Naive thymus-derived CD4-positive, alpha-beta T cell (primary cell): Measurements from ENCODE around the gene ITGA3. TPM values are rescaled to one million over a fixed set of nuclear protein-coding genes. Genes with fewer than 3 reads are reported as not detected.
A peak's percentile ranks its signal among the peaks of the same experiment; 100 is the strongest.

Experiments
- ATAC-seq: fragments of 150-1000 bp; cut with Tn5 transposase; 2 replicates; pipeline ENCODE4 v1.10.0; 2021; ENCODE audit warnings: mild to moderate bottlenecking, moderate library complexity
- CTCF ChIA-PET: fragments of 350-600 bp; sonication (Branson Sonifier 250); formaldehyde crosslinking; loops from one replicate; lab custom pipeline; 2021; ENCODE audit warnings: antibody characterized with exemption; lab: Charles Lee
- POLR2A ChIA-PET: fragments of 350-600 bp; sonication (Branson Sonifier 250); formaldehyde crosslinking; loops from one replicate; lab custom pipeline; 2021; ENCODE audit warnings: antibody characterized with exemption, inconsistent platforms; lab: Charles Lee
- DNase-seq, 9 donors: peaks; one replicate each; pipeline versions ENCODE4 v3.0.0 to v3.0.0-alpha.2; 2020 to 2022; ENCODE audit warnings: mixed read lengths in 1 of 9
- H3K27ac ChIP-seq: one replicate; pipeline ENCODE4 v1.7.0; 2013; ENCODE audit warnings: mild to moderate bottlenecking, low read depth, low read length, moderate library complexity
- H3K27me3 ChIP-seq, 2 donors: one replicate each; pipeline ENCODE4 v1.7.0; 2013; ENCODE audit warnings: low read length in 2 of 2, mild to moderate bottlenecking in 2 of 2, moderate library complexity in 2 of 2; ENCODE audit not compliant: control insufficient read depth in 2 of 2, insufficient read depth in 2 of 2
- H3K36me3 ChIP-seq, 3 experiments: 1 replicate in 2 of 3; 2 replicates in 1 of 3; pipeline ENCODE4 v1.7.0; 2013; ENCODE audit warnings: low read length in 3 of 3, mild to moderate bottlenecking in 3 of 3, moderate library complexity in 1 of 3; ENCODE audit not compliant: insufficient read depth in 3 of 3, control insufficient read depth in 2 of 3
- H3K4me1 ChIP-seq, 2 donors: one replicate each; pipeline ENCODE4 v1.7.0; 2013; ENCODE audit warnings: low read length in 2 of 2, mild to moderate bottlenecking in 2 of 2, moderate library complexity in 1 of 2; ENCODE audit not compliant: control insufficient read depth in 2 of 2, insufficient read depth in 2 of 2
- H3K4me3 ChIP-seq: 2 replicates; pipeline ENCODE4 v1.7.0; 2013; ENCODE audit warnings: mild to moderate bottlenecking, low read length
- H3K9me3 ChIP-seq, 3 experiments: 1 replicate in 2 of 3; 2 replicates in 1 of 3; pipeline ENCODE4 v1.7.0; 2013; ENCODE audit warnings: low read length in 3 of 3; ENCODE audit not compliant: control insufficient read depth in 2 of 3
- H3K27ac Mint-ChIP-seq, 9 donors: one replicate each; pipeline ENCODE4 v1.8.0; 2020 to 2022; ENCODE audit warnings: mixed read lengths in 9 of 9, mild to moderate bottlenecking in 8 of 9, moderate library complexity in 5 of 9, inconsistent platforms in 2 of 9
- H3K27me3 Mint-ChIP-seq, 5 donors: one replicate each; pipeline ENCODE4 v1.8.0; 2021 to 2022; ENCODE audit warnings: mixed read lengths in 5 of 5, mild to moderate bottlenecking in 1 of 5
- H3K36me3 Mint-ChIP-seq, 5 donors: one replicate each; pipeline ENCODE4 v1.8.0; 2020 to 2022; ENCODE audit warnings: mixed read lengths in 5 of 5, mild to moderate bottlenecking in 3 of 5, inconsistent platforms in 1 of 5
- H3K4me1 Mint-ChIP-seq, 7 donors: one replicate each; pipeline ENCODE4 v1.8.0; 2020 to 2022; ENCODE audit warnings: mixed read lengths in 7 of 7, mild to moderate bottlenecking in 3 of 7, inconsistent platforms in 1 of 7
- H3K4me3 Mint-ChIP-seq, 10 donors: one replicate each; pipeline ENCODE4 v1.8.0; 2020 to 2022; ENCODE audit warnings: mild to moderate bottlenecking in 10 of 10, mixed read lengths in 10 of 10, moderate library complexity in 6 of 10, inconsistent platforms in 2 of 10
- H3K9me3 Mint-ChIP-seq, 11 donors: one replicate each; pipeline ENCODE4 v1.8.0; 2020 to 2022; ENCODE audit warnings: mixed read lengths in 11 of 11, mild to moderate bottlenecking in 4 of 11, inconsistent platforms in 1 of 11, moderate library complexity in 1 of 11
- intact Hi-C, 2 donors: fragments of 100-400 bp; cut with micrococcal nuclease; formaldehyde crosslinking; loops; one replicate each; pipeline ENCODE4 v1.15.1; 2023
- polyA plus RNA-seq, 2 donors: library from polyadenylated mRNA; unstranded; fragments of 300-500 nt; fragmentation: Illumina TruSeq; gene quantifications; one replicate each; pipeline ENCODE4 v1.2.3, GENCODE V29; 2021
- total RNA-seq, 6 experiments: library from RNA in 5 of 6; stranded (reverse) in 5 of 6; gene quantifications; 1 replicate in 5 of 6; 2 replicates in 1 of 6; pipeline ENCODE4 v1.2.3 and lab custom pipeline; 2021 to 2026

ITGA3 gene
- total and polyA plus RNA-seq, 7 experiments from 2014 or later = 1.4 to 14.6 (median 5.4) TPM

GRCh38 chr17:50090971-50091917 is 35.3 kb downstream of the ITGA3 start:
- peaks cover 10 to 24% (median 13%) of the 10 kb centered on the region in 7 donors for H3K4me1 Mint-ChIP-seq

GRCh38 chr17:50091918-50092285 is 36.0 kb downstream of the ITGA3 start:
- H3K4me3 ChIP-seq = no peak overlapping the region
- no peak overlapping the region for H3K27ac ChIP-seq
- peaks cover 0 to 4% (median 0%) of the 10 kb centered on the region in 3 experiments for H3K36me3 ChIP-seq
- ATAC-seq (no peak), DNase-seq (no peak)
- no peak overlapping the region for H3K27ac Mint-ChIP-seq
- ChIA-PET POLR2A (interaction anchor here (0.7 to 1.0 kb wide), 6 partner anchors 9 to 353 kb away, joined by 3 to 4 read pairs (median 3); no protein-coding TSS in a partner anchor), CTCF (interaction anchor here (0.7 to 5.0 kb wide), 4 partner anchors 64 to 766 kb away, joined by 3 to 57 read pairs (median 14); no protein-coding TSS in a partner anchor)
- H3K4me3 Mint-ChIP-seq = no peak overlapping the region
- H3K27me3 Mint-ChIP-seq = no peaks in the 10 kb centered on the region
- H3K27me3 ChIP-seq = no peaks in the 10 kb centered on the region
- peaks cover 12 to 13% of the 10 kb centered on the region in 2 donors for H3K4me1 ChIP-seq
- H3K4me1 Mint-ChIP-seq = peaks cover 13 to 29% (median 19%) of the 10 kb centered on the region in 7 donors
- peaks cover 0 to 2% (median 0%) of the 10 kb centered on the region in 11 donors for H3K9me3 Mint-ChIP-seq
- intact Hi-C loops = loop anchor here in 1 of 2 donors (5.0 to 10.0 kb wide), 3 partner anchors 140 to 517 kb away; partner anchors contain the start of gene NXPH3
- no peaks in the 10 kb centered on the region for H3K36me3 Mint-ChIP-seq
- H3K9me3 ChIP-seq = no peaks in the 10 kb centered on the region

More at GRCh38 chr17:50090971-50091917, 35.3 kb downstream of the ITGA3 start:
- H3K27me3 ChIP-seq = no peaks in the 10 kb centered on the region
- H3K4me1 ChIP-seq = peaks cover 7 to 9% of the 10 kb centered on the region in 2 donors
- H3K36me3 ChIP-seq = peaks cover 0 to 4% (median 0%) of the 10 kb centered on the region in 3 experiments
- Mint-ChIP-seq H3K9me3 (peaks cover 0 to 2% (median 0%) of the 10 kb centered on the region in 11 donors), H3K27ac (peak overlapping the region in 1 of 9 donors; percentile 79), H3K27me3 (no peaks in the 10 kb centered on the region), H3K4me3 (no peak overlapping the region), H3K36me3 (no peaks in the 10 kb centered on the region)
- H3K9me3 ChIP-seq = no peaks in the 10 kb centered on the region
- POLR2A ChIA-PET = interaction anchor here (0.7 to 1.0 kb wide), 3 partner anchors 60 to 73 kb away, joined by 3 read pairs; no protein-coding TSS in a partner anchor
- H3K27ac ChIP-seq = no peak overlapping the region
- CTCF ChIA-PET = interaction anchor here (0.7 to 5.0 kb wide), 3 partner anchors 64 to 205 kb away, joined by 3 to 57 read pairs (median 25); no protein-coding TSS in a partner anchor
- ATAC-seq = no peak
- DNase-seq = no peak
- intact Hi-C loops = loop anchor here in 1 of 2 donors (5.0 to 10.0 kb wide), 3 partner anchors 139 to 516 kb away; partner anchors contain the start of gene NXPH3
- no peak overlapping the region for H3K4me3 ChIP-seq

DNA sequence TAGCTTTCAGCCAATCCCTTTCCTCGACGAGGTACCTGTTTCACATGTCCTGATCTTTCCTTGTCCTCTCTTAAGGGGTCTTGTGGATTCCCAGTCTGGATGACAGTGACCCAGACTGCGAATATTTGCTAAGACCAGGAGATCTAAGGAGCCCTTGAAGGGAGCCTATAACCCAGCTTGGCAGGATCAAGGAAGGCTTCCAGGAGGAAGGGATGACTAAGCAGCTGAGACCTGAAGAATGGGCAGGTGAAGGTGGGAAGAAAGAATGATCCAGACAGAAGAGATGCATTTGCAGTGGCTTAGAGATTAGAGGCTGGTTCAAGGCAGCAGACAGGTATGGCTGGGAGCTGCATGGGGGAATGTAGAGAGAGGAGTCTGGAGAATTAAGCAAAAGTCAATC is 37.3 kb downstream of the ITGA3 start:
- POLR2A ChIA-PET = interaction anchor here (0.6 kb wide), 1 partner anchor 92 kb away, joined by 3 read pairs; no protein-coding TSS in a partner anchor
- Histone ChIP-seq H3K27ac (no peak overlapping the region), H3K4me3 (no peak overlapping the region), H3K9me3 (no peaks in the 10 kb centered on the region), H3K4me1 (peaks cover 12 to 14% of the 10 kb centered on the region in 2 donors), H3K27me3 (no peaks in the 10 kb centered on the region), H3K36me3 (peaks cover 0 to 13% (median 0%) of the 10 kb centered on the region in 3 experiments)
- Mint-ChIP-seq H3K27ac (peak overlapping the region in 3 of 9 donors; percentile 8 to 97 (median 23)), H3K4me3 (peak overlapping the region in 5 of 10 donors; percentile 11 to 66 (median 29)), H3K36me3 (peaks cover 0 to 6% (median 0%) of the 10 kb centered on the region in 5 donors), H3K4me1 (peaks cover 13 to 31% (median 25%) of the 10 kb centered on the region in 7 donors), H3K27me3 (no peaks in the 10 kb centered on the region), H3K9me3 (peaks cover 0 to 2% (median 0%) of the 10 kb centered on the region in 11 donors)
- ATAC-seq = no peak
- intact Hi-C loops = loop anchor here in 1 of 2 donors (5.0 to 10.0 kb wide), 3 partner anchors 141 to 518 kb away; partner anchors contain the start of gene NXPH3
- CTCF ChIA-PET = interaction anchor here (0.6 to 5.0 kb wide), 7 partner anchors 20 to 439 kb away, joined by 3 to 57 read pairs (median 9); partner anchors contain the start of gene EPN3
- DNase-seq = no peak

GRCh38 chr17:50093807-50094206 is 37.9 kb downstream of the ITGA3 start:
- Mint-ChIP-seq H3K4me3 (peak overlapping the region; percentile 91 to 100 (median 96)), H3K27ac (peak overlapping the region in 7 of 9 donors; percentile 19 to 98 (median 95)), H3K4me1 (peaks cover 18 to 36% (median 30%) of the 10 kb centered on the region in 7 donors), H3K36me3 (peaks cover 0 to 12% (median 4%) of the 10 kb centered on the region in 5 donors), H3K27me3 (no peaks in the 10 kb centered on the region), H3K9me3 (peaks cover 0 to 2% (median 0%) of the 10 kb centered on the region in 11 donors)
- intact Hi-C loops = loop anchor here (1.0 to 10.0 kb wide), 11 partner anchors 39 to 519 kb away; partner anchors contain the start of genes NXPH3 (in 1 of the 2) and SPOP (in 1 of the 2)
- CTCF ChIA-PET = interaction anchor here (0.6 to 5.0 kb wide), 24 partner anchors 8 to 439 kb away, joined by 3 to 57 read pairs (median 4); partner anchors contain the start of genes EPN3, ITGA3 and LRRC59
- Histone ChIP-seq H3K4me1 (peaks cover 12 to 14% of the 10 kb centered on the region in 2 donors), H3K4me3 (no peak overlapping the region), H3K27ac (peak overlapping the region; percentile 84), H3K9me3 (no peaks in the 10 kb centered on the region), H3K36me3 (peaks cover 0 to 19% (median 0%) of the 10 kb centered on the region in 3 experiments), H3K27me3 (no peaks in the 10 kb centered on the region)
- POLR2A ChIA-PET = interaction anchor here (0.8 to 1.3 kb wide), 10 partner anchors 9 to 306 kb away, joined by 3 to 11 read pairs (median 4); partner anchors contain the start of genes ITGA3, KAT7 and PPP1R9B
- ATAC-seq (no peak), DNase-seq (no peak)

GRCh38 chr17:50094243-50094752 is 38.4 kb downstream of the ITGA3 start:
- no peaks in the 10 kb centered on the region for H3K9me3 ChIP-seq
- Mint-ChIP-seq H3K9me3 (peaks cover 0 to 2% (median 0%) of the 10 kb centered on the region in 11 donors), H3K27me3 (no peaks in the 10 kb centered on the region), H3K27ac (peak overlapping the region; percentile 87 to 98 (median 95)), H3K4me1 (peaks cover 22 to 37% (median 30%) of the 10 kb centered on the region in 7 donors), H3K4me3 (peak overlapping the region; percentile 91 to 100 (median 96)), H3K36me3 (peaks cover 0 to 13% (median 4%) of the 10 kb centered on the region in 5 donors)
- H3K4me3 ChIP-seq = peak overlapping the region; percentile 92
- H3K27ac ChIP-seq = peak overlapping the region; percentile 84
- DNase-seq = peak; percentile 71 to 90 (median 85)
- peak; percentile 60 for ATAC-seq
- H3K4me1 ChIP-seq = peaks cover 12 to 14% of the 10 kb centered on the region in 2 donors
- no peaks in the 10 kb centered on the region for H3K27me3 ChIP-seq
- ChIA-PET CTCF (interaction anchor here (0.7 to 5.0 kb wide), 27 partner anchors 8 to 303 kb away, joined by 3 to 57 read pairs (median 4); partner anchors contain the start of genes ITGA3 and LRRC59), POLR2A (interaction anchor here (0.8 to 1.3 kb wide), 11 partner anchors 10 to 307 kb away, joined by 3 to 11 read pairs (median 3); partner anchors contain the start of genes ITGA3, KAT7 and PPP1R9B)
- intact Hi-C loops = loop anchor here (1.0 to 10.0 kb wide), 11 partner anchors 39 to 519 kb away; partner anchors contain the start of genes NXPH3 (in 1 of the 2) and SPOP (in 1 of the 2)
- peaks cover 0 to 23% (median 0%) of the 10 kb centered on the region in 3 experiments for H3K36me3 ChIP-seq
